SIG-M5 treated with dmso at 0.1 percent for 504 hours (cell line): Measurements from ENCODE around the gene RIMS3.

Source experiments
- DNase-seq: peaks from one replicate; lab custom pipeline; 2025; ENCODE audit not compliant: unreplicated experiment; lab: John Stamatoyannopoulos, UW

Gene RIMS3

DNA sequence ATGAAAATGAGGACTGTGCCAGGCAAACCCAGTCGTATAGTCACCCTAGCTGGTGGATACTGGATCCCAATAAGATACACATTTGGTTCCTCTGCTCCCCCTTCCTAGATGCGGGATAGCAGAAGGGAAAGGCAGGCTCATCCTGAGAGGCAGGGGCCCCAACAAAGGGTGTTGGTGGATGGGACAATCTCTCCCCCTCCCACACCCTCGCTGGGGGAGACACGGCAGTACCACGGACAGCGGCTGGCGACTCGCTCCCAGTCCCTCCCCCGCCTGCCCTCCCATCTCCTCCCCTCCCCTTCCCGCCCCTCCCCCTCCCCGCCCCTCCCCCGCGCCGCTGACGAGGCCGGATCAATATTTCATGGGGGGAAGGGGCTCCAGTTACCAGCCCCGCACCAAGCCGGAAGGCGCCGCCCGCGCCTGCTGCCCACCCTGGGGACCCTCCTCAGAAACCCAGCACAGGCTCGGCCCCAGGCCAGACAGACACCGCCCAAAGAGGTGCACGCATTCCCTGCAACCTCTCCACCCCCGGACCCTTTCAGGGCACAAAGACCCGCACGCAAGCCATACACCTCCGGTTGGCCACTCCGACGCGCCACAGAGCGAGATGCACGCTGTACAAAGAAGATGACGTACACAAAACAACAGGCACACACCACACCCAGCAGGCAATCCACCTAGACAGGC lies 11.5 kb downstream of the RIMS3 start:
- no peak for DNase-seq

DNA sequence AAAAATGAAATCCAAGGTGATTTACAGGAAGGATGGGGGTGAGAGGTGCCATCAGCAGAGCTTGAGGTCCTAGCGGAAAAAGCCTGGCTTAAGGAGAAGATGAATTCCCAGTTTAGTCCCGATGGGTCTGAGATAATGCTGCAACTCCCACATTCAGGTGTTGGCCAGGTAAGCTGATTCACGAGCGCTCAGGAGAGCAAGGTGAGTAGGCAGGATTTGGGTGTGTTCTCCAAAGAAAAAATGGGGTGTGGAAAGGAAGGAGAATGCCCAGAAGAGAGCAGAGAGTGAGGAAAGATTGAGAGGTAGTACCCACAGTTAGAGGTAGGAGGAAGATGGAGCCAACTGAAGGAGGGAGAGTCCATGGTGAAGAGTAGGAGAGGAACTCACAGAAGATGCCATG lies 12.5 kb downstream of the RIMS3 start:
- DNase-seq = no peak

DNA sequence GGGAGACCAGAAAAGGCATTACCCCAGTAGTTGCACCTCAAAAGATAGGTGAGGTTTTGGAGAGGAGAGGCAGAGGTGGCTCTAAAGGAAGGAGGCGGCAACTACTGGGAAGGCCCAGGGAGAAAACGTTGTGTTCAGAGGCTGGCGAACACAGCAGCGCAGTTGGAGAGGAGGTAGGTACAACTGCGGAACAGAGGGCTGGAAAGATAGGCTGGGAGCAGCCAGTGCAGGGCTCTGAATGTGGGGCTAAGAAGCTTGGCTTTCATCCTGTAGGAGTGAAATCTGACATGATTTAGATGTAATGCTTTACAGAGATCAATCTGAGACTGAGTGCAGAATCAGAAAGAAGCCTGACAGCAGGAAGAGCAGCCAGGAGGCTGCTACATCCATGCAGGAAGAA lies 13.0 kb downstream of the RIMS3 start:
- DNase-seq = no peak

DNA sequence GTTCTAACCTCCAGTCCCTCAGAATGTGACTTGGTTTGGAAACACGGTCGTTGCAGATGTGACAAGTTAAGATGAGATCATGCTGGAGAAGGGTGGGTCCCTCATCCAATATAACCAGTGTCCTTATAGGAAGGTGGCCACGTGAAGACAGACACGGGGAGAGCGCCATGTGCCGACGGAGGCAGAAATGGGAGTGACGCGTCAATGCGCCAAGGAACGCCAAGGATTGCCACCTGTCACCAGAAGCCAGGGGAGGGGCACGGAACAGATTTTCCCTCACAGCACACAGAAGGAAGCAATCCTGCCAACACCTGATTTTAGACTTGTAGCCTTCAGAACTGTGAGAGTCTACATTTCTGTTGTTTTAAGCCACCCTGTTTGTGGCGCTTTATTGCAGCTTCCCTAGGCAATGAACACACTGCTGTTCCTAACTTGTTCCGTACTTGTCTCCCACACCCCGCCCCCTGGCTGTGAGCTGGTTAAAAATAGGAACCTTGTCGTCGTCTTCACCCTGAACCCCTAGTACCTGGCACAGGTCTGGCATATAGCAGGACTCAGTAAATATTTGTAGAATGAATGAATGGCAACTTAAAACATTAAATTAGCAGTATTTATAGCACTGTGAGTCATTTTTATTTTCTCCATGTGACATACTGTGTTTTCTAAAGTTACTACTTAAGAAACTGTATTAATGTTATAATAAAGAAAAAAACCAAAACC lies 14.2 kb downstream of the RIMS3 start:
- no peak for DNase-seq

- no peak for DNase-seq
Measured at GRCh38 chr1:40650075-40650474, 15.4 kb downstream of the RIMS3 start.

- no peak for DNase-seq
Measured at GRCh38 chr1:40649592-40649930, 15.9 kb downstream of the RIMS3 start.

GRCh38 chr1:40648928-40649591 lies 16.4 kb downstream of the RIMS3 start:
- no peak for DNase-seq

- no peak for DNase-seq
Measured at GRCh38 chr1:40648200-40648599, 17.3 kb downstream of the RIMS3 start.

GRCh38 chr1:40646315-40646714 lies 19.2 kb downstream of the RIMS3 start:
- DNase-seq = no peak

- no peak for DNase-seq
Measured at GRCh38 chr1:40645118-40645680, 20.3 kb downstream of the RIMS3 start.

DNA sequence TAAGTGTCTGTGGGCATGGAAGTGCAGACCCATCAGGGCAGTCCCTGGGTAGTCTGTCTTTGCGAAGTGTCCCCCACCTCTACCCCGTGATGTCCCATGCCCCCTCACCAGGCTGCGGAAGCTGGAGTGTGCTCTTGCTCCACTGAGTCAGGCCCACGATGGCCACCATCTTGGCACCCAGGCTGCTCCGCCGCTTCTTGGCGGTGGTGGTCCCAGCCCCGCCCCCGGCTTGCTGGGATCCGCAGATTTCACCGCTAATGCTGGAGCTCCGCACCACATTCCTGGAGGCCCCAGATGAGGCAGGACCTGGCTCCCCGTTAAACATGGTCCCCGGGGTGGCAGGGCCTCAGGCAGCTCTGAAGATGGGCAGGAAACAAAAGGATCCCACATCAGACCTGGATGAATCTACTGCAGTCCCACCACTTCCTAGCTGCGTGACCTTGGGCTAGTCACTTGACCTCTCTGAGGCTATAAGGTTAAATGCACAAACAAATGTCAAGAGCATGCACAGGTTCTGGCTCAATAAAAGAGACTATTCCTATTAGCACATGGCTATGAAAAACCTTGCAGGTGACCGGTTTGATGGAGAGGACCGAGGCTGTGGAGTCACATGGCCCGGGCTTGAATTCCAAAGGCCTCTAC lies 23.8 kb downstream of the RIMS3 start:
- DNase-seq = no peak

DNA sequence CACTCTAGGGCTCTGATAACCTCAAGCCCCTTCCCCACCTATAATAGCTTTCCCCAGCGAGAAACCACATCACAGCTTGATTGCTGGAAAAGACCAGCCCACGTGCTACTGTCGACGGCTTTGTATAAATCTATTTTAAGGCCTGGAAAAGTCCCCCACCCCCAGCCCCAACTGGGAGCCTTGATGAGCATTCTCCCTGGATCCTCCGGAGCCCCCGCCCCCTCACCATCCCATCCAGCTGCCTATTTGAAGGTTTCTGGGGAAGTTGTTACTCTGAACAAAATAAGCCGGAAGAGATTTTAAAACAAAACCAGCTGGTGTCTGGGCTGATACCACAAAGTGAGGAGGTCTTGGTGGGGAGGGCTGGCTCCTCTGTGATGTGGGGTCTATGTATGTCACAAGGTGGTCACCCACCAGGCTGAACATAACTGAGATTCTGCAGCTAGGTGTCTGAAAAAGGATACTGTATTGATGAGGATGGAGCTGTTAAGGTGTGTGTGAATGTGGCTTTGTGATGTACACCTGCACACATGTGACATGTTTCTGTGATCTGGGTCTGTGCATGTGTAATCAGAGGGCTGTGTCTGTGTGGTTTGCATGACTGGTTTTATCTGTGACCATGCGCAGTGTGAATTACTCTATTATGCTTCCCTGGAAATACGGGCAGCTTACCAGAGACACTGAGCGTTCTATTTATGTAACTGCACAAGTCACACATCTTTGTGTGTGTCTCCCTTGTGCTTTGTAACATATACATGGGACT lies 25.0 kb downstream of the RIMS3 start:
- DNase-seq = no peak

DNA sequence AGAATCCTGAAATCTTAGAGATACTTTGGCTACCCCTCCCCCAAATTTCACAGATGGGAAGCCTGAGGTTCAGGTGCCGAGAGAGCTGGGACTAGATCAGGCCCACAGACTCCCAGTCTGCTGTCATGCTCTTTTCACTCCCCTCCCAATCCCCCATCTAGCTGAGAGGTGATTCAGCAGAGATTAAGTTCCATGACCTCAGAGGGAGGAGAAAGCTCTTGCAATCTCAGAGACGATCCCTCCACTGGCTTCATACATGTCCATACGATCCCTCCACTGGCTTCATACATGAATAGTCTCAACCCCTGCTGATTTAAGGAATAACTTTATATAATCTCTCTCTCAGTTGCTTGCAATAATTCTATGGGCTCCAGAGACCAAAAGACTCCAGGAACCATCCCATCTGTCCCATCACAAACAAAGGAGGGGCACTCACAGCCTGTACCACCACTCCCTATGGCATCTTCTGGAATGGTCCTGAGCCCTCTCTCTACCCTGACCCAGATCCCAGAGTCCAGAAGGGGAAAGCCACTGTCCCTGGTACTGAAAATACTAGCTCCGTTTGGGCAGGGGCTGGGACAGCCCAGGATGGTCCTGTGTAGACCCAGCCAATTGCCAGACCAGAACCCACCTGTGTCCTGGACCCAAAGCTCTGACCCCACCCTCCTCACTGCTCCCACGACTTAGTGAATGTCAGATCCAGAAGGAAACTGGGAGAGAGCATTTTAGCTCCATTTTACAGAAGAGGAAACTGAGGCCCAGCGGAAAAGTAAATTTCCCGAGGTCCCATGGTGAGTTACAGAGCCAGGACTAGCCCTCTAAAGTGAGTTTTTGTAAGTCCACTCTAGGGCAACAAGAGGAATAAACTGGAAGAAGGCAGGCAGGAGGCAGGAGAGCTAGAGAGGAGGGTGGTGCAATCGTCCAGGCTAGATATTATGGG lies 27.1 kb downstream of the RIMS3 start:
- DNase-seq = no peak

DNA sequence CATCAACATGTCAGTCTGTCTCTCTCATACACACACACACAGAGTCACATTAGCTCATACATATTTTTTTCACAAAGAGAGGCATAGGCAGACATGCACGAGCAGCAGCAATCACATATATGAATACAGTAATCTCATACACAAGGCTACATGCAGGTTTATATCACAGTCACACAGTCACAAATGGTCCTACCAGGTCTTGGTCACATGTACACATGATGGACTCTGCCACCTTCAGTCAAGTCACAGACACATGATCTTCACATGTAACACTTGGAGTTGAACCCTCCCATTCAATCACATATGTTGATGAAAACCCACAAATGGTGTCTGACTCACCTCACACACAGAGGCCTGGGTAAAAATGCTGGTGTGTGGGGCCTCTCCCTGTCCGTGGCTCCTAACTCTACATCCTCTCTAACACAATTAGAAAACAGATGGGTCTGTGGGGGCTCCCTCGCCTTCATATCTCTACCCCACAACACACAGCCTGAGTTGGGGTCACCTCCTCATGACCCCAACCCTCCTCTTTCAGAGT lies 27.9 kb downstream of the RIMS3 start:
- no peak for DNase-seq

DNA sequence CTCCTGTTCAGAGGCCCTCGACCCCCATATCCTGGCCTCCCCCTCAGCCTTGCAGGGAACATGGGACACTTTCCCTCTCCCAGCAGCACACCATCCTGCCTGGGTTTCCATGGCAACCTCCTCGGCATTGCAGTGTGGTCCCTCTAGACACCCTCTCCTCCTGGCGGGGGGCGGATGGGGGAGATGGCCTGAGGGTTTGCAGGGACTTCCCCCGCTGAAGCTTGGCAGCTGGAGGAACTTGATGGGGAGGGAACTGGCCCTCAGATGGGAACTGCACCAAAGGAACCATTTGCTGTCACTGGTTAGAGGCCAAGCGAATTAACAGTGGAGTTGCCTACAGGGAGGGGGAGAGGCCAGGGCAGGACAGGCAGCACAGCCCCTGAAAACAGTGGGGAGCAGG lies 28.7 kb downstream of the RIMS3 start:
- DNase-seq = no peak

- DNase-seq = no peak
Measured at GRCh38 chr1:40635763-40636500, 29.6 kb downstream of the RIMS3 start.

DNA sequence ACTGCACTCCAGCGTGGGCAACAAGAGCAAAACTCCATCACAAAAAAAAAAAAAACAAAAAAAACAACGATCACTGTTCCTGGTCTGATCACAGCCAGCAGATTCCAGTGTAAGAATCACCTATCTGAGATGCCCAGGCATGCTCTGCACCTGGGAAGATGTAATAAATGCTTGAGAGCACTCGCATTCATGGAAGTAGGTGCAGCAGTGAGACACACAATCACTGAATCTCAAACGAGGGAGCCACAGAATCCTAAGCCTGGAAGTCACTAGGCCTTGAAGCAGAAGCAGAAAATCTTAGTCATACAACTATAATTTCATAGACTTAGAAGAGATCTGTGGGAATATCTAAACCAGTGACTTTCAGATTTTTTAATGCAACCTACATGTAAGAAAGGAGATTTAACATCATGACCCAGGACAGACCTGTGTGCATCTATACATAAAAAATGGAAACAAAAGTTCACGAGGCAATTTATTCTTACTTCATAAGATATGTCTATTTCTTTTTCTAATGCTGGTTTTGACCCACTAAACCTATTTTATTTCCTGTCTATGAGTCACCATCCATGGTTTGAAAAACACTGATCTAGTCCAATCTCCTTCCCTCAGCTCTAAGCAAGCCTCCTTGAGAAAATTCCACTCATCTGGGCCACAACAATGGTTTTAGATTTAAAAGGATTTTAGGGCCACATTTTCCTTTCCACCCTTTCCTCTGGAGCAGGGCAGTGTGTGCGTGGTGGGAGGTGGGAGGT lies 30.4 kb downstream of the RIMS3 start:
- DNase-seq = no peak

- DNase-seq = no peak
Measured at GRCh38 chr1:40633931-40634376, 31.5 kb downstream of the RIMS3 start.
